SK-N-SH (cell line): ENCODE measurements around the gene SESN1. TPM values are rescaled to one million over a fixed set of nuclear protein-coding genes. Genes with fewer than 3 reads are reported as not detected.

Experiments
- CTCF ChIA-PET: fragments of 300-600, 350-600 bp; formaldehyde crosslinking; extraction: SDS; loops from one replicate; lab custom pipeline; 2021; lab: Yijun Ruan, JAX
- POLR2A ChIA-PET: fragments of 350-600 bp; sonication (Branson Sonifier 250); formaldehyde crosslinking; extraction: SDS; loops from one replicate; lab custom pipeline; 2020; ENCODE audit warnings: antibody characterized with exemption, inconsistent platforms; lab: Yijun Ruan, JAX
- DNase-seq: peaks from one replicate; pipeline ENCODE4 v3.0.0; 2012
- H2AFZ ChIP-seq: fragments of 200-600 bp; sonication (generic); 2 replicates; pipeline ENCODE4 v1.8.1; 2016; ENCODE audit warnings: antibody characterized with exemption, mild to moderate bottlenecking, low read depth
- H3F3A ChIP-seq: fragments of 200-600 bp; sonication (generic); replicated peaks from 2 replicates; pipeline ENCODE3; 2016; ENCODE audit warnings: antibody characterized with exemption, mild to moderate bottlenecking; ENCODE audit not compliant: insufficient read depth
- H3K27ac ChIP-seq, 2 experiments: fragments of 200-500 bp in 1 of 2; fragments of 200-600 bp in 1 of 2; sonication (Bioruptor generic) in 1 of 2; sonication (generic), shearing (Covaris generic) in 1 of 2; 2 replicates each; pipeline versions ENCODE4 v1.5.1 to v1.6.1; 2014 to 2016; ENCODE audit warnings: low read depth in 2 of 2, inconsistent platforms in 1 of 2, low read length in 1 of 2, mild to moderate bottlenecking in 1 of 2, mixed read lengths in 1 of 2
- H3K27me3 ChIP-seq: fragments of 200-600 bp; sonication (generic), shearing (Covaris generic); 2 replicates; pipeline ENCODE4 v1.6.1; 2016; ENCODE audit warnings: mixed run types; ENCODE audit not compliant: insufficient read depth
- H3K36me3 ChIP-seq, 2 experiments: fragments of 200-500 bp in 1 of 2; fragments of 200-600 bp in 1 of 2; sonication (Bioruptor generic) in 1 of 2; sonication (generic) in 1 of 2; replicated peaks in 1 of 2; 2 replicates each; pipeline versions ENCODE3 to v1.5.1; 2014 to 2016; ENCODE audit warnings: low read length in 1 of 2, mild to moderate bottlenecking in 1 of 2; ENCODE audit not compliant: insufficient read depth in 2 of 2, control insufficient read depth in 1 of 2
- H3K4me1 ChIP-seq, 2 experiments: fragments of 200-500 bp in 1 of 2; fragments of 200-600 bp in 1 of 2; sonication (Bioruptor generic) in 1 of 2; sonication (generic), shearing (Covaris generic) in 1 of 2; 2 replicates each; pipeline versions ENCODE4 v1.5.1 to v1.6.1; 2014 to 2016; ENCODE audit warnings: low read depth in 1 of 2, low read length in 1 of 2, mixed run types in 1 of 2; ENCODE audit not compliant: insufficient read depth in 2 of 2, control insufficient read depth in 1 of 2
- H3K4me2 ChIP-seq: fragments of 200-600 bp; sonication (generic), shearing (Covaris generic); 2 replicates; pipeline ENCODE4 v1.6.1; 2017; ENCODE audit warnings: mixed run types
- H3K4me3 ChIP-seq, 2 experiments: fragments of 200-500 bp in 1 of 2; fragments of 200-600 bp in 1 of 2; sonication (Bioruptor generic) in 1 of 2; sonication (generic), shearing (Covaris generic) in 1 of 2; 2 replicates each; pipeline versions ENCODE4 v1.5.1 to v1.8.1; 2014 to 2016; ENCODE audit warnings: low read depth in 2 of 2, inconsistent platforms in 1 of 2, low read length in 1 of 2, mild to moderate bottlenecking in 1 of 2, mixed read lengths in 1 of 2, moderate library complexity in 1 of 2
- H3K79me2 ChIP-seq: fragments of 200-600 bp; sonication (generic); 2 replicates; pipeline ENCODE4 v1.8.1; 2017; ENCODE audit warnings: mild to moderate bottlenecking; ENCODE audit not compliant: insufficient read depth
- H3K9ac ChIP-seq: fragments of 200-600 bp; sonication (generic); 2 replicates; pipeline ENCODE4 v1.6.1; 2017; ENCODE audit warnings: mixed run types
- H3K9me2 ChIP-seq: fragments of 200-600 bp; sonication (generic); 2 replicates; pipeline ENCODE4 v1.6.1; 2017; ENCODE audit warnings: mixed run types
- H3K9me3 ChIP-seq: fragments of 200-600 bp; sonication (generic); 2 replicates; pipeline ENCODE4 v1.6.1; 2017; ENCODE audit warnings: mixed run types, mild to moderate bottlenecking, moderate library complexity
- H4K20me1 ChIP-seq: fragments of 200-600 bp; sonication (generic); 2 replicates; pipeline ENCODE4 v1.6.1; 2017; ENCODE audit warnings: mild to moderate bottlenecking, mixed run types; ENCODE audit not compliant: insufficient read depth
- CTCF ChIP-seq: fragments of 200-600 bp; sonication (generic); IDR thresholded peaks from 2 replicates; pipeline ENCODE4 v1.6.1; 2017; ENCODE audit warnings: antibody characterized with exemption, mild to moderate bottlenecking, moderate library complexity
- ELF1 ChIP-seq: IDR thresholded peaks from 2 replicates; pipeline ENCODE4 v1.4.0; 2012
- EZH2phosphoT487 ChIP-seq: fragments of 200-600 bp; sonication (generic); IDR thresholded peaks from 2 replicates; pipeline ENCODE4 v1.6.1; 2017; ENCODE audit warnings: low read depth, mixed run types, mild to moderate bottlenecking, antibody characterized with exemption, moderate library complexity, borderline replicate concordance
- FOXJ3 ChIP-seq: sonication (generic); formaldehyde crosslinking; IDR thresholded peaks from 2 replicates; pipeline ENCODE4 v1.5.1; 2020; ENCODE audit warnings: mild to moderate bottlenecking, missing genetic modification reagents
- FOXM1 ChIP-seq: IDR thresholded peaks from 2 replicates; pipeline ENCODE4 v1.4.0; 2012; ENCODE audit warnings: low read depth, mild to moderate bottlenecking
- IRF3 ChIP-seq: fragments of 150-350 bp; IDR thresholded peaks from 2 replicates; pipeline ENCODE4 v1.6.1; 2016; ENCODE audit warnings: mild to moderate bottlenecking, low read depth, low read length
- JUND ChIP-seq: IDR thresholded peaks from 2 replicates; pipeline ENCODE4 v1.4.0; 2012
- MXI1 ChIP-seq: IDR thresholded peaks from 2 replicates; pipeline ENCODE4 v1.6.1; 2012; ENCODE audit warnings: mild to moderate bottlenecking, low read depth, low read length, improper control_type of control experiment
- NRF1 ChIP-seq: IDR thresholded peaks from 2 replicates; pipeline ENCODE4 v1.6.1; 2012; ENCODE audit warnings: low read depth, mild to moderate bottlenecking, low read length
- POLR2AphosphoS5 ChIP-seq: IDR thresholded peaks from 2 replicates; pipeline ENCODE4 v1.6.1; 2012; ENCODE audit warnings: low read depth, low read length
- RAD21 ChIP-seq: IDR thresholded peaks from 2 replicates; pipeline ENCODE4 v1.6.1; 2012; ENCODE audit warnings: mild to moderate bottlenecking, low read length
- RCOR1 ChIP-seq: fragments of 150-350 bp; IDR thresholded peaks from 2 replicates; pipeline ENCODE4 v1.6.1; 2017; ENCODE audit warnings: antibody characterized with exemption, low read length
- REST ChIP-seq: IDR thresholded peaks from 2 replicates; pipeline ENCODE4 v1.6.1; 2012; ENCODE audit warnings: mild to moderate bottlenecking, low read depth, low read length, moderate library complexity
- RFX5 ChIP-seq: IDR thresholded peaks from 2 replicates; pipeline ENCODE4 v1.6.1; 2012; ENCODE audit warnings: mild to moderate bottlenecking, improper control_type of control experiment, low read length
- SIN3A ChIP-seq: IDR thresholded peaks from 2 replicates; pipeline ENCODE4 v1.6.1; 2012; ENCODE audit warnings: low read depth, mild to moderate bottlenecking, low read length, moderate library complexity, borderline replicate concordance
- SMC3 ChIP-seq: IDR thresholded peaks from 2 replicates; pipeline ENCODE4 v1.6.1; 2012; ENCODE audit warnings: low read depth, low read length, improper control_type of control experiment
- TAF1 ChIP-seq: IDR thresholded peaks from 2 replicates; pipeline ENCODE4 v1.6.1; 2012; ENCODE audit warnings: low read depth, mild to moderate bottlenecking, low read length, moderate library complexity, borderline replicate concordance
- TCF12 ChIP-seq: IDR thresholded peaks from 2 replicates; pipeline ENCODE4 v1.4.0; 2012
- TEAD4 ChIP-seq: IDR thresholded peaks from 2 replicates; pipeline ENCODE4 v1.4.0; 2012; ENCODE audit warnings: mild to moderate bottlenecking, borderline replicate concordance; ENCODE audit not compliant: insufficient read depth
- ZBTB33 ChIP-seq: IDR thresholded peaks from 2 replicates; pipeline ENCODE4 v1.4.0; 2012; ENCODE audit warnings: low read depth, borderline replicate concordance
- WGBS: methylation state at CpG from one replicate; pipeline ENCODE4 v1.1.6; 2017; ENCODE audit warnings: low lambda C conversion rate; 5-methylcytosine and 5-hydroxymethylcytosine counted together
- polyA plus RNA-seq, 3 experiments: library from polyadenylated mRNA; depleted of rRNA; stranded (reverse); fragments of >200 nt; gene quantifications; 2 replicates each; pipeline ENCODE4 v1.2.3, GENCODE V29; 2012

The SESN1 gene
- polyA plus RNA-seq, 1 of the 3 experiments (the other 2 are of a cell fraction): 13.1 TPM

GRCh38 chr6:109007521-109007920 is 87.1 kb downstream of the SESN1 start:
- no peak overlapping the region for H2AFZ ChIP-seq
- no peaks in the 10 kb centered on the region for H3K9me2 ChIP-seq
- peak overlapping the region; percentile 79 for H3K4me2 ChIP-seq
- H3K36me3 ChIP-seq: no peaks in the 10 kb centered on the region
- peaks cover 0 to 12% of the 10 kb centered on the region in 2 experiments; a peak in 1 of 4 replicates for H3K4me1 ChIP-seq
- no peak for TF ChIP-seq TCF12
- no peak for TF ChIP-seq ELF1
- TF ChIP-seq FOXM1: no peak
- no peak for TF ChIP-seq RFX5
- TF ChIP-seq JUND: no peak
- TF ChIP-seq POLR2AphosphoS5: no peak
- no peak for TF ChIP-seq EZH2phosphoT487
- no peak for TF ChIP-seq RCOR1
- no peak for TF ChIP-seq MXI1
- no peak for TF ChIP-seq TEAD4
- no peak for TF ChIP-seq FOXJ3 (CRISPR knock-in tag)
- TF ChIP-seq IRF3: no peak
- TF ChIP-seq RAD21: no peak
- no peak for TF ChIP-seq CTCF
- TF ChIP-seq SIN3A: no peak
- TF ChIP-seq REST: no peak
- no peak for TF ChIP-seq TAF1
- no peak for TF ChIP-seq NRF1
- TF ChIP-seq SMC3: no peak
- no peak for TF ChIP-seq ZBTB33
- ChIA-PET POLR2A (no interaction called here), CTCF (interaction anchor here (4.0 kb wide), 1 partner anchor 65 kb away, joined by 17 read pairs; no protein-coding TSS in a partner anchor)
- peak overlapping the region; percentile 71 to 95 for H3K4me3 ChIP-seq
- H3K27ac ChIP-seq: peak overlapping the region in 1 of 2 experiments; percentile 94; a peak in 2 of 4 replicates
- peaks cover 53% of the 10 kb centered on the region for H3K79me2 ChIP-seq
- H4K20me1 ChIP-seq: peaks cover 33% of the 10 kb centered on the region; the same call in 1 of the 2 replicates
- H3F3A ChIP-seq: no peaks in the 10 kb centered on the region
- WGBS: 92% methylated on average over 3 of the region's 3 CpGs
- no peaks in the 10 kb centered on the region for H3K27me3 ChIP-seq
- 0 out of 2 replicates have a peak overlapping the region, but pooled peaks have one; percentile 75 for H3K9ac ChIP-seq
- no peak for DNase-seq
- no peaks in the 10 kb centered on the region for H3K9me3 ChIP-seq
